ENCODE measurements around the gene MYO18B. TPM values are rescaled to one million over a fixed set of nuclear protein-coding genes. Genes with fewer than 3 reads are reported as not detected.

The MYO18B gene, protein sequence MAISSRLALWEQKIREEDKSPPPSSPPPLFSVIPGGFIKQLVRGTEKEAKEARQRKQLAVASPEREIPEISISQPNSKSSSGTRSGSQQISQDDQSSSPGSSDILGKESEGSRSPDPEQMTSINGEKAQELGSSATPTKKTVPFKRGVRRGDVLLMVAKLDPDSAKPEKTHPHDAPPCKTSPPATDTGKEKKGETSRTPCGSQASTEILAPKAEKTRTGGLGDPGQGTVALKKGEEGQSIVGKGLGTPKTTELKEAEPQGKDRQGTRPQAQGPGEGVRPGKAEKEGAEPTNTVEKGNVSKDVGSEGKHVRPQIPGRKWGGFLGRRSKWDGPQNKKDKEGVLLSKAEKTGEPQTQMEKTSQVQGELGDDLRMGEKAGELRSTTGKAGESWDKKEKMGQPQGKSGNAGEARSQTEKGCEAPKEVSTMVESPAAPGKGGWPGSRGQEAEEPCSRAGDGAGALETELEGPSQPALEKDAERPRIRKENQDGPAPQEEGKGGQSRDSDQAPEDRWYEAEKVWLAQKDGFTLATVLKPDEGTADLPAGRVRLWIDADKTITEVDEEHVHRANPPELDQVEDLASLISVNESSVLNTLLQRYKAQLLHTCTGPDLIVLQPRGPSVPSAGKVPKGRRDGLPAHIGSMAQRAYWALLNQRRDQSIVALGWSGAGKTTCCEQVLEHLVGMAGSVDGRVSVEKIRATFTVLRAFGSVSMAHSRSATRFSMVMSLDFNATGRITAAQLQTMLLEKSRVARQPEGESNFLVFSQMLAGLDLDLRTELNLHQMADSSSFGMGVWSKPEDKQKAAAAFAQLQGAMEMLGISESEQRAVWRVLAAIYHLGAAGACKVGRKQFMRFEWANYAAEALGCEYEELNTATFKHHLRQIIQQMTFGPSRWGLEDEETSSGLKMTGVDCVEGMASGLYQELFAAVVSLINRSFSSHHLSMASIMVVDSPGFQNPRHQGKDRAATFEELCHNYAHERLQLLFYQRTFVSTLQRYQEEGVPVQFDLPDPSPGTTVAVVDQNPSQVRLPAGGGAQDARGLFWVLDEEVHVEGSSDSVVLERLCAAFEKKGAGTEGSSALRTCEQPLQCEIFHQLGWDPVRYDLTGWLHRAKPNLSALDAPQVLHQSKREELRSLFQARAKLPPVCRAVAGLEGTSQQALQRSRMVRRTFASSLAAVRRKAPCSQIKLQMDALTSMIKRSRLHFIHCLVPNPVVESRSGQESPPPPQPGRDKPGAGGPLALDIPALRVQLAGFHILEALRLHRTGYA (N-terminal part only)
- total RNA-seq (0.41 TPM), polyA plus RNA-seq (ENCODE audit: insufficient read depth, low read depth, low replicate concordance) (0.19 TPM)
- long read RNA-seq, donor 1 = 0 reads
- long read RNA-seq, donor 2 = 0 reads
- long read RNA-seq, donor 3 = 0 reads
- long read RNA-seq, donor 4 = 0 reads
- long read RNA-seq, donor 5 = 0 reads
- long read RNA-seq, donor 6 = 0 reads
- long read RNA-seq, donor 7 = 0 reads
- long read RNA-seq, donor 8 = 0 reads
- long read RNA-seq, donor 9 = 0 reads
- long read RNA-seq, donor 10 = 0 reads

DNA sequence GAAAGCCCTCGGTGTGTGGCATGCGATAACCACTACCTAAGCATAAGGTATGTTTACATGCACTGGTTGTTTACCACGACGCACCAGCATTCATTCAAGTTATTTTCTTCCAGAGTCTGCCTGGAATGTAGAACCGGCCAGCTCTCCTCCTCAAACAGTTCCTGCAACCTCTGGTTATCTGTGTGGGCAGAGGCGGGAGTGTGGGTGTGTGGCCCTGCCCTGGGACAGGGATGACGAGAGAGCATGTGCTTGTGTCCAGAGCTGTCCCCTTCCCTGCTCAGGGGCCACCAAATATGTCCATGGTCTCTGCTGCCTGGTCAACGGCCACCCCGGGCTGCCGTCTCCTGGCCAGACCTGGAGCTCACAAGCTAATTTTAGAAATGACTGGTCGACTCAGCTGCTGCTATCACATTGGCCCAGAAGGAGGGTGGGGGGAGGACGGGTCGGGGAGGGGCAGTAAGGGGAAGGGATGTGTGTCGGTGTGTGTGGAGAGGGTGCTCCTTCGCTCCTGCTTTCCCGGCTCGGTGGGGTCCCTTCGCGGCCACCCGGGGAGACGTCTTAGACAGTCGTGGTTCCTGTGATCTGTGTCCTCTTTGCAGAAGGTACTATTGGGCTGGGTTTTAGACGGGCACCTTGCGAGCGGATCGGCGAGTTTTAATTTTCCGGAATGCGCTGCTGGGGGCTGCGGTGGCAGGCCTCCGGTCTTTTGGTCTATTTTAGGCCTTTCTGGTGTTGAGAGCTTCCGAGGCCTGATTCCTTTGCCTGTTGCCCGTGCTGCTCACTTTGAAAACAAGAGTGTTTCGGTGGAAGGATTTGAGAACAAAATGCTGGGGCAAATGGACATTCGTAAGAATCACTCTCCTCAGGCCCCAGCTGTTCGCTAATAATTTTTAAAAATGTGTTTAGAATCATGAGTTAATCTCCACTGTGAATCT lies at the start of gene MYO18B:
MYO18B (plus strand) TSS at position 497 of the 935 bp plus-strand sequence. CDS start 18,905 bp downstream, outside the sequence.
- H3K27ac ChIP-seq (ENCODE audit: low read depth in 2 of 2, low read length in 2 of 2) = no peak within 1 kb of the TSS
- no peaks in the 10 kb centered on the region for H3K4me1 ChIP-seq (ENCODE audit: control insufficient read depth in 2 of 3, insufficient read depth in 2 of 3, low read depth in 1 of 3, low read length in 3 of 3)
- H3K9ac ChIP-seq (ENCODE audit: low read length in 3 of 3) = no peak within 1 kb of the TSS
- TF ChIP-seq, protein P1, sequence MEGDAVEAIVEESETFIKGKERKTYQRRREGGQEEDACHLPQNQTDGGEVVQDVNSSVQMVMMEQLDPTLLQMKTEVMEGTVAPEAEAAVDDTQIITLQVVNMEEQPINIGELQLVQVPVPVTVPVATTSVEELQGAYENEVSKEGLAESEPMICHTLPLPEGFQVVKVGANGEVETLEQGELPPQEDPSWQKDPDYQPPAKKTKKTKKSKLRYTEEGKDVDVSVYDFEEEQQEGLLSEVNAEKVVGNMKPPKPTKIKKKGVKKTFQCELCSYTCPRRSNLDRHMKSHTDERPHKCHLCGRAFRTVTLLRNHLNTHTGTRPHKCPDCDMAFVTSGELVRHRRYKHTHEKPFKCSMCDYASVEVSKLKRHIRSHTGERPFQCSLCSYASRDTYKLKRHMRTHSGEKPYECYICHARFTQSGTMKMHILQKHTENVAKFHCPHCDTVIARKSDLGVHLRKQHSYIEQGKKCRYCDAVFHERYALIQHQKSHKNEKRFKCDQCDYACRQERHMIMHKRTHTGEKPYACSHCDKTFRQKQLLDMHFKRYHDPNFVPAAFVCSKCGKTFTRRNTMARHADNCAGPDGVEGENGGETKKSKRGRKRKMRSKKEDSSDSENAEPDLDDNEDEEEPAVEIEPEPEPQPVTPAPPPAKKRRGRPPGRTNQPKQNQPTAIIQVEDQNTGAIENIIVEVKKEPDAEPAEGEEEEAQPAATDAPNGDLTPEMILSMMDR (IDR thresholded peaks at IDR 0.05; ENCODE audit: borderline replicate concordance, extremely low read depth, insufficient read depth) = no peak
- FAIRE-seq = no peak
- H3K9me3 ChIP-seq (ENCODE audit: control insufficient read depth in 2 of 3, insufficient read depth in 1 of 3, low read length in 3 of 3) = no peaks in the 10 kb centered on the region
- intact Hi-C loops (cut with DNase I) = no loop called here
- no peaks in the 10 kb centered on the region for H3K36me3 ChIP-seq (ENCODE audit: control insufficient read depth in 2 of 3, insufficient read depth in 3 of 3, low read length in 3 of 3)
- no peak within 1 kb of the TSS for H3K4me3 ChIP-seq (ENCODE audit: low read length in 3 of 3)
- no peaks in the 10 kb centered on the region for H3K27me3 ChIP-seq (ENCODE audit: control insufficient read depth, insufficient read depth, low read length)
- DNase-seq = no peak

DNA sequence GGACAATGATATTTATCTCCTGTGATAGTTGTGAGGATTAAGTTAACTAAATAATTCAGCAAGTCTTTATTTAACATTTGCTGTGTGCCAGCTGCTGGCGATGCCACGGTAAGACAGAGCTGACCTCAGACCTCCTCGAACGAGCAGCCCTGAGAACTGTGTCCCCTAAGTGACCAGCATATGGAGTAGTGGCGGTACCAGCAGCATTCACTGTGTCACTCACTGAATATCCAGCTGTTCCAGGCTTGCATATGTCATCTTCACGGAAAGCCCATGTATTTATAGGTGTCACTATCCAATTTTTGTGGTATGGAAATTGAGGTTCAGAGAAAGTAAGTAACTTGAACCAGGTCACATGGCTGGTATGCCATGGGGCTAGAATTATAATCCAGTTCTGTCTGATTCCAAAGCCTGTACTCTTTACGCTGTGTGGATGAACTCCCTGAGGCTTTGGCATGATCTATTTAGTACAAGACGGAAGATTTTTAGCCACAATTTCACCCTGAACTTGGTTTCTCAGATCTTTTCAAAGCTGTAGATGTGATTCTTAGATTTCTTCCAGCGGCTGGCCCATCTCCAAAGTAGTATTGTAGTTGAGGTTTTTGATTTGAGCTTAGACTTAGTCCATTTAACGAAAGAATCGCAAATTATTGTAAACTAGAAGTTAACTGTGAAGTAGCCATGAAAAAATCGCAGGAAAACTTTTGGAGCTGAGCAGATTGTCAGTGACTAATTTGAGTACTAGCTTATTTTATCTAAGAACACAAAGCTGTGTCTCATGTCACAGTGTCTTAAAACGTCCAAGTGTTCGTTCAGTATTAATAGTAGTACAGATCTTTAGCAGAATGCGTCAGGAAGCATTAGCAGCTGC lies 49.4 kb upstream of the MYO18B start:
- no peak for FAIRE-seq
- intact Hi-C loops (cut with DNase I) = no loop called here
- no peaks in the 10 kb centered on the region for H3K9me3 ChIP-seq (ENCODE audit: control insufficient read depth in 2 of 3, insufficient read depth in 1 of 3, low read length in 3 of 3)
- H3K4me3 ChIP-seq (ENCODE audit: low read length in 3 of 3) = no peak overlapping the region
- H3K27me3 ChIP-seq (ENCODE audit: control insufficient read depth, insufficient read depth, low read length) = no peaks in the 10 kb centered on the region
- no peak for DNase-seq
- no peaks in the 10 kb centered on the region for H3K4me1 ChIP-seq (ENCODE audit: control insufficient read depth in 2 of 3, insufficient read depth in 2 of 3, low read depth in 1 of 3, low read length in 3 of 3)
- peaks cover 0 to 4% (median 0%) of the 10 kb centered on the region in 3 donors for H3K36me3 ChIP-seq (ENCODE audit: control insufficient read depth in 2 of 3, insufficient read depth in 3 of 3, low read length in 3 of 3)
- H3K27ac ChIP-seq (ENCODE audit: low read depth in 2 of 2, low read length in 2 of 2) = no peak overlapping the region
- TF ChIP-seq, protein P1 (IDR thresholded peaks at IDR 0.05; ENCODE audit: borderline replicate concordance, extremely low read depth, insufficient read depth) = no peak
- H3K9ac ChIP-seq (ENCODE audit: low read length in 3 of 3) = no peak overlapping the region
